NCI-H446 treated with DMSO at 0.1 percent for 48 hours (cell line): Measurements from ENCODE around the gene NCAPH2.

ENCODE experiments used
- DNase-seq: peaks from one replicate; lab custom pipeline; 2025; lab: John Stamatoyannopoulos, UW

NCAPH2 gene

GRCh38 chr22:50490531-50491308 is 17.3 kb upstream of the NCAPH2 start:
- DNase-seq = no peak

- DNase-seq = no peak
Observed at GRCh38 chr22:50497093-50497492, 10.9 kb upstream of the NCAPH2 start.

- peak; percentile 38 for DNase-seq
Observed at GRCh38 chr22:50498322-50498890, 9.6 kb upstream of the NCAPH2 start.

GRCh38 chr22:50500452-50500851 is 7.6 kb upstream of the NCAPH2 start:
- no peak for DNase-seq

- no peak for DNase-seq
Observed at GRCh38 chr22:50502096-50502495, 5.9 kb upstream of the NCAPH2 start.

- DNase-seq = no peak
Observed at GRCh38 chr22:50502628-50503474, 5.2 kb upstream of the NCAPH2 start.

GRCh38 chr22:50503475-50504145 is 4.4 kb upstream of the NCAPH2 start:
- no peak for DNase-seq

- no peak for DNase-seq
Observed at GRCh38 chr22:50504369-50505211, 3.4 kb upstream of the NCAPH2 start.

- no peak for DNase-seq
Observed at GRCh38 chr22:50505276-50505775, 2.7 kb upstream of the NCAPH2 start.

- DNase-seq = no peak
Observed at GRCh38 chr22:50505776-50506610, 2.0 kb upstream of the NCAPH2 start.

- no peak for DNase-seq
Observed at GRCh38 chr22:50506611-50507420, 1.2 kb upstream of the NCAPH2 start.

- DNase-seq = no peak
Observed at GRCh38 chr22:50507421-50507990, 518 bp upstream of the NCAPH2 start, which contains the start of gene LMF2. TSS of gene LMF2 (minus strand) at chr22:50507702. CDS start at chr22:50507675, 27 bp downstream.

- no peak for DNase-seq
Observed at GRCh38 chr22:50508897-50509296, 873 bp downstream of the NCAPH2 start.

- no peak for DNase-seq
Observed at GRCh38 chr22:50513175-50513574, 5.2 kb downstream of the NCAPH2 start.

GRCh38 chr22:50516068-50516467 is 8.0 kb downstream of the NCAPH2 start:
- DNase-seq = no peak

- DNase-seq = no peak
Observed at GRCh38 chr22:50516891-50517290, 8.9 kb downstream of the NCAPH2 start.

GRCh38 chr22:50517495-50518260 is 9.7 kb downstream of the NCAPH2 start:
- no peak for DNase-seq

GRCh38 chr22:50518606-50519005 is 10.6 kb downstream of the NCAPH2 start:
- no peak for DNase-seq
